ENCODE measurements around the gene ERC2. TPM values are rescaled to one million over a fixed set of nuclear protein-coding genes. Genes with fewer than 3 reads are reported as not detected.

The ERC2 gene
- total and polyA plus RNA-seq, 2 of the 8 experiments (the other 6 are each of a cell fraction or from before 2014, with no cell fraction given), result 16.4 to 22.8 TPM

DNA sequence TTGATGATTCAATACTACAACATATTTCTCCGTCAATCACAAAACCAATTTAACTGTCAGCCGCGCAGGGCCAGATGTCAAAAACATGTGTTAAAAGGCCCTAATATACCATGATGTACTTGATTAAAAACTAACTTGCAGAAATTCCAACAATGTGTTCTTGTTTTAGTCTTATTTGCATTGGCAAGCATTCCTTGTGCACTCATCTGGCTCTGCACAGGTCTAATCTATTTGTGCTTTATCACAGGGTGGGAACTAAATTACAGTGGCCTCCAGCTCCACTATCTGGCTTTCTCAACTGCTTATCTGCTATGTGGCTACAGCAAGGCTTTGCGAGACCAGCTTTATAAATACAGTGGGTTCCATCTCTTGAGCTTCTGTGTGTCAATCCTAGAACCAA is 455.5 kb downstream of the ERC2 start:
- Histone ChIP-seq H2BK12ac (ENCODE audit: low read depth, low read length) (no peak overlapping the region), H2AFZ (ENCODE audit: low read length) (no peak overlapping the region), H3K4ac (replicated peaks; ENCODE audit: insufficient read length, low read depth, low read length) (no peak overlapping the region), H4K20me1 (replicated peaks in 1 of 2; ENCODE audit: control insufficient read depth in 1 of 2, insufficient read depth in 2 of 2, low read length in 2 of 2) (no peaks in the 10 kb centered on the region), H2BK15ac (ENCODE audit: low read length) (no peak overlapping the region), H3K79me2 (ENCODE audit: control insufficient read depth in 1 of 2, insufficient read depth in 2 of 2, low read length in 2 of 2) (no peaks in the 10 kb centered on the region), H2BK5ac (ENCODE audit: low read depth, low read length) (no peak overlapping the region), H3K9ac (replicated peaks in 1 of 4; ENCODE audit: extremely low read depth in 1 of 4, low read depth in 3 of 4, low read length in 3 of 4) (no peak overlapping the region), H3K56ac (replicated peaks; ENCODE audit: insufficient read length, low read depth, low read length) (no peak overlapping the region), H3K27ac (ENCODE audit: low read depth, low read length) (no peak overlapping the region), H2BK20ac (ENCODE audit: low read length) (no peak overlapping the region), H4K8ac (ENCODE audit: extremely low read depth, insufficient read depth, low read length) (no peak overlapping the region), H2BK120ac (replicated peaks; ENCODE audit: low read depth, low read length) (no peak overlapping the region), H3K4me3 (ENCODE audit: extremely low read depth in 1 of 4, insufficient read depth in 2 of 4, low read depth in 3 of 4, low read length in 4 of 4) (no peak overlapping the region), H3K4me2 (ENCODE audit: insufficient read depth in 1 of 2, low read depth in 2 of 2, low read length in 2 of 2) (no peak overlapping the region), H3K27me3 (replicated peaks in 1 of 4; ENCODE audit: control insufficient read depth in 3 of 4, extremely low read depth in 1 of 4, insufficient read depth in 3 of 4, low read length in 3 of 4) (no peaks in the 10 kb centered on the region), H3K23ac (ENCODE audit: insufficient read length) (no peak overlapping the region), H3K79me1 (ENCODE audit: low read depth, low read length) (no peaks in the 10 kb centered on the region), H3K36me3 (ENCODE audit: control insufficient read depth in 2 of 4, insufficient read depth in 4 of 4, low read length in 3 of 4) (no peaks in the 10 kb centered on the region; a peak in 1 of 8 replicates), H4K91ac (replicated peaks; ENCODE audit: insufficient read length, low read length) (no peak overlapping the region), H3K9me3 (ENCODE audit: insufficient read depth in 2 of 2, low read depth in 1 of 2, low read length in 1 of 2) (no peaks in the 10 kb centered on the region), H3K4me1 (replicated peaks in 1 of 4; ENCODE audit: control insufficient read depth in 3 of 4, insufficient read depth in 4 of 4, low read length in 3 of 4) (no peaks in the 10 kb centered on the region), H3K18ac (ENCODE audit: extremely low read depth, low read length) (no peak overlapping the region), H3K23me2 (ENCODE audit: low read depth, low read length) (no peaks in the 10 kb centered on the region; the same call in 1 of the 2 replicates), H4K5ac (ENCODE audit: insufficient read length, low read depth, low read length) (no peak overlapping the region), H3K14ac (ENCODE audit: insufficient read length) (no peak overlapping the region), H2AK5ac (ENCODE audit: low read depth, low read length) (no peak overlapping the region)
- TF ChIP-seq CHD2 (IDR thresholded peaks at IDR 0.05; ENCODE audit: low read length) (no peak), CTBP2 (IDR thresholded peaks at IDR 0.05; ENCODE audit: borderline replicate concordance, insufficient read depth, insufficient read length, low read length) (no peak), FOSL1 (IDR thresholded peaks at IDR 0.05; ENCODE audit: insufficient read depth, low read depth, low read length) (no peak)
- CTCF ChIA-PET (ENCODE audit: partially characterized antibody), result interaction anchor here (1.6 kb wide), 1 partner anchor 11 kb away, joined by 3 read pairs; no protein-coding TSS in a partner anchor
- DNase-seq (ENCODE audit: low read depth in 1 of 2, low spot score in 2 of 2) (no peak), FAIRE-seq (no peak)
- WGBS, 2 experiments (ENCODE audit: extremely low coverage in 1 of 2, insufficient coverage in 1 of 2, insufficient read length in 1 of 2, insufficient replicate concordance in 2 of 2, low coverage in 1 of 2, low lambda C conversion rate in 2 of 2, missing lambda C conversion rate in 1 of 2), result 93% methylated on average over 4 of the region's 4 CpGs; no CpG with 5 or more reads in 1 of the 2 experiments
- POLR2A ChIA-PET (ENCODE audit: partially characterized antibody), result no interaction called here

Data from H1 (cell line).